GM18907 (cell line): ENCODE measurements around the gene CHAC1.

Experiments used
- ATAC-seq: cut with Tn5 transposase; IDR thresholded peaks from one replicate; pipeline ENCODE4 v1.9.1; 2021; ENCODE audit warnings: mild to moderate bottlenecking, moderate library complexity; ENCODE audit not compliant: unreplicated experiment

Gene CHAC1

GRCh38 chr15:40982855-40983254, 29.6 kb downstream of the CHAC1 start:
- no peak for ATAC-seq

GRCh38 chr15:40984406-40984805, 31.1 kb downstream of the CHAC1 start:
- no peak for ATAC-seq

- ATAC-seq, result no peak
Observed at GRCh38 chr15:40984964-40985363, 31.7 kb downstream of the CHAC1 start.

- no peak for ATAC-seq
Observed at GRCh38 chr15:40985541-40986330, 32.5 kb downstream of the CHAC1 start.

- no peak for ATAC-seq
Observed at GRCh38 chr15:40986820-40987219, 33.5 kb downstream of the CHAC1 start.

- ATAC-seq, result no peak
Observed at GRCh38 chr15:40988156-40988555, 34.9 kb downstream of the CHAC1 start.

- ATAC-seq, result no peak
Observed at GRCh38 chr15:40990080-40990479, 36.8 kb downstream of the CHAC1 start.

GRCh38 chr15:40990789-40991188, 37.5 kb downstream of the CHAC1 start:
- ATAC-seq, result no peak

GRCh38 chr15:40991355-40991754, 38.1 kb downstream of the CHAC1 start:
- ATAC-seq, result no peak

- no peak for ATAC-seq
Observed at GRCh38 chr15:40992241-40992741, 39.0 kb downstream of the CHAC1 start.

- no peak for ATAC-seq
Observed at GRCh38 chr15:40992825-40993224, 39.6 kb downstream of the CHAC1 start.

GRCh38 chr15:40995656-40996055, 42.4 kb downstream of the CHAC1 start:
- no peak for ATAC-seq

- no peak for ATAC-seq
Observed at GRCh38 chr15:40999190-40999589, 45.9 kb downstream of the CHAC1 start.

- no peak for ATAC-seq
Observed at GRCh38 chr15:41001524-41002214, 48.4 kb downstream of the CHAC1 start.

- ATAC-seq, result no peak
Observed at GRCh38 chr15:41004490-41004889, 51.2 kb downstream of the CHAC1 start.
